Sigmoid colon (tissue), 7 donors: ENCODE measurements around the gene TRIM47. TPM values are rescaled to one million over a fixed set of nuclear protein-coding genes. Genes with fewer than 3 reads are reported as not detected.

Source experiments
- DNase-seq: peaks from one replicate; pipeline ENCODE4 v3.0.0-alpha.2; 2019
- H3K27ac ChIP-seq, 4 donors: fragments of 200-600 bp; sonication (generic); one replicate each; pipeline ENCODE4 v1.5.1; 2016 to 2019; ENCODE audit warnings: mild to moderate bottlenecking in 1 of 4
- H3K27me3 ChIP-seq, 3 donors: fragments of 200-600 bp; sonication (generic); one replicate each; pipeline ENCODE4 v1.5.1; 2019; ENCODE audit warnings: mild to moderate bottlenecking in 1 of 3
- H3K36me3 ChIP-seq, 4 donors: fragments of 200-600 bp; sonication (generic); one replicate each; pipeline ENCODE4 v1.5.1; 2016 to 2019
- H3K4me1 ChIP-seq, 4 donors: fragments of 200-600 bp; sonication (generic); one replicate each; pipeline ENCODE4 v1.5.1; 2017 to 2019
- H3K4me3 ChIP-seq, 4 donors: fragments of 200-600 bp; sonication (generic); one replicate each; pipeline ENCODE4 v1.5.1; 2017 to 2019; ENCODE audit warnings: mild to moderate bottlenecking in 2 of 4, moderate library complexity in 1 of 4
- H3K9me3 ChIP-seq, 4 donors: fragments of 200-600 bp in 3 of 4; sonication (generic) in 3 of 4; one replicate each; pipeline versions ENCODE4 v1.5.1 to v1.6.1; 2013 to 2019
- EP300 ChIP-seq, 4 donors: sonication (generic); formaldehyde crosslinking; IDR thresholded peaks; one replicate each; pipeline ENCODE4 v1.6.1; 2017; ENCODE audit warnings: antibody characterized with exemption in 4 of 4
- POLR2A ChIP-seq, 2 donors: fragments of 450-650 bp; IDR thresholded peaks; one replicate each; pipeline ENCODE4 v1.6.1; 2016; ENCODE audit warnings: antibody characterized with exemption in 2 of 2, mild to moderate bottlenecking in 2 of 2, moderate library complexity in 2 of 2
- POLR2AphosphoS5 ChIP-seq, 4 donors: sonication (generic); formaldehyde crosslinking; IDR thresholded peaks; one replicate each; pipeline ENCODE4 v1.6.1; 2017; ENCODE audit warnings: antibody characterized with exemption in 4 of 4
- WGBS, 2 donors: extraction: QIAGEN DNeasy Blood & Tissue Kit; methylation state at CpG; one replicate each; pipeline ENCODE4 v1.1.7; 2013; 5-methylcytosine and 5-hydroxymethylcytosine counted together
- intact Hi-C: fragments of 100-400 bp; cut with DNase I; formaldehyde crosslinking; loops from one replicate; pipeline ENCODE4 v1.15.1; 2023
- polyA plus RNA-seq, 3 donors: library from polyadenylated mRNA; stranded (reverse); fragments of 200-250 nt; gene quantifications; one replicate each; pipeline ENCODE4 v1.2.3, GENCODE V29; 2013
- total RNA-seq, 4 donors: library from RNA; depleted of rRNA; stranded (reverse); fragments of >200 nt; gene quantifications; one replicate each; pipeline ENCODE4 v1.1.0, GENCODE V29; 2016
- TF ChIP-seq, protein P1 (sequence below), 4 experiments: fragments of 450-650 bp in 3 of 4; fragments of 200-600 bp in 1 of 4; IDR thresholded peaks; one replicate each; pipeline ENCODE4 v1.5.1; 2016 to 2019; ENCODE audit warnings: antibody characterized with exemption in 4 of 4, mild to moderate bottlenecking in 3 of 4, moderate library complexity in 2 of 4
- donor health status: healthy with polysubstance abuse.
- donor health status: Bipolar disorder and iron deficiency.
- donor health status: healthy.

The TRIM47 gene
- total and polyA plus RNA-seq, 7 donors, result 27.8 to 41.0 (median 39.0) TPM

GRCh38 chr17:75847614-75848522 lies 30.5 kb downstream of the TRIM47 start:
- DNase-seq, result peak; percentile 60
- no peak overlapping the region for H3K4me3 ChIP-seq
- WGBS, 2 donors, result 88 to 91% methylated on average over 25 of the region's 25 CpGs
- H3K27ac ChIP-seq, result peak overlapping the region; percentile 34 to 100 (median 74)
- intact Hi-C loops, result no loop called here
- TF ChIP-seq POLR2A (IDR thresholded peaks at IDR 0.05) (no peak), POLR2AphosphoS5 (IDR thresholded peaks at IDR 0.05) (no peak), EP300 (IDR thresholded peaks at IDR 0.05) (no peak)
- TF ChIP-seq, protein P1, sequence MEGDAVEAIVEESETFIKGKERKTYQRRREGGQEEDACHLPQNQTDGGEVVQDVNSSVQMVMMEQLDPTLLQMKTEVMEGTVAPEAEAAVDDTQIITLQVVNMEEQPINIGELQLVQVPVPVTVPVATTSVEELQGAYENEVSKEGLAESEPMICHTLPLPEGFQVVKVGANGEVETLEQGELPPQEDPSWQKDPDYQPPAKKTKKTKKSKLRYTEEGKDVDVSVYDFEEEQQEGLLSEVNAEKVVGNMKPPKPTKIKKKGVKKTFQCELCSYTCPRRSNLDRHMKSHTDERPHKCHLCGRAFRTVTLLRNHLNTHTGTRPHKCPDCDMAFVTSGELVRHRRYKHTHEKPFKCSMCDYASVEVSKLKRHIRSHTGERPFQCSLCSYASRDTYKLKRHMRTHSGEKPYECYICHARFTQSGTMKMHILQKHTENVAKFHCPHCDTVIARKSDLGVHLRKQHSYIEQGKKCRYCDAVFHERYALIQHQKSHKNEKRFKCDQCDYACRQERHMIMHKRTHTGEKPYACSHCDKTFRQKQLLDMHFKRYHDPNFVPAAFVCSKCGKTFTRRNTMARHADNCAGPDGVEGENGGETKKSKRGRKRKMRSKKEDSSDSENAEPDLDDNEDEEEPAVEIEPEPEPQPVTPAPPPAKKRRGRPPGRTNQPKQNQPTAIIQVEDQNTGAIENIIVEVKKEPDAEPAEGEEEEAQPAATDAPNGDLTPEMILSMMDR (IDR thresholded peaks at IDR 0.05), result no peak
- H3K4me1 ChIP-seq, result peaks cover 0 to 74% (median 60%) of the 10 kb centered on the region in 4 donors
- H3K27me3 ChIP-seq, result no peaks in the 10 kb centered on the region
- no peaks in the 10 kb centered on the region for H3K9me3 ChIP-seq
- peaks cover 48 to 73% (median 55%) of the 10 kb centered on the region in 4 donors for H3K36me3 ChIP-seq

- intact Hi-C loops, result no loop called here
- peak; percentile 69 for DNase-seq
- no peak overlapping the region for H3K4me3 ChIP-seq
- WGBS, 2 donors, result 89 to 90% methylated on average over 34 of the region's 34 CpGs
- H3K27ac ChIP-seq, result peak overlapping the region; percentile 65 to 100 (median 84)
- no peaks in the 10 kb centered on the region for H3K9me3 ChIP-seq
- TF ChIP-seq, protein P1 (IDR thresholded peaks at IDR 0.05), result no peak
- TF ChIP-seq POLR2A (IDR thresholded peaks at IDR 0.05) (no peak), POLR2AphosphoS5 (IDR thresholded peaks at IDR 0.05) (no peak), EP300 (IDR thresholded peaks at IDR 0.05) (no peak)
- no peaks in the 10 kb centered on the region for H3K27me3 ChIP-seq
- H3K36me3 ChIP-seq, result peaks cover 48 to 66% (median 55%) of the 10 kb centered on the region in 4 donors
- peaks cover 0 to 65% (median 55%) of the 10 kb centered on the region in 4 donors for H3K4me1 ChIP-seq
Measured at GRCh38 chr17:75846692-75847613, 31.4 kb downstream of the TRIM47 start.

DNA sequence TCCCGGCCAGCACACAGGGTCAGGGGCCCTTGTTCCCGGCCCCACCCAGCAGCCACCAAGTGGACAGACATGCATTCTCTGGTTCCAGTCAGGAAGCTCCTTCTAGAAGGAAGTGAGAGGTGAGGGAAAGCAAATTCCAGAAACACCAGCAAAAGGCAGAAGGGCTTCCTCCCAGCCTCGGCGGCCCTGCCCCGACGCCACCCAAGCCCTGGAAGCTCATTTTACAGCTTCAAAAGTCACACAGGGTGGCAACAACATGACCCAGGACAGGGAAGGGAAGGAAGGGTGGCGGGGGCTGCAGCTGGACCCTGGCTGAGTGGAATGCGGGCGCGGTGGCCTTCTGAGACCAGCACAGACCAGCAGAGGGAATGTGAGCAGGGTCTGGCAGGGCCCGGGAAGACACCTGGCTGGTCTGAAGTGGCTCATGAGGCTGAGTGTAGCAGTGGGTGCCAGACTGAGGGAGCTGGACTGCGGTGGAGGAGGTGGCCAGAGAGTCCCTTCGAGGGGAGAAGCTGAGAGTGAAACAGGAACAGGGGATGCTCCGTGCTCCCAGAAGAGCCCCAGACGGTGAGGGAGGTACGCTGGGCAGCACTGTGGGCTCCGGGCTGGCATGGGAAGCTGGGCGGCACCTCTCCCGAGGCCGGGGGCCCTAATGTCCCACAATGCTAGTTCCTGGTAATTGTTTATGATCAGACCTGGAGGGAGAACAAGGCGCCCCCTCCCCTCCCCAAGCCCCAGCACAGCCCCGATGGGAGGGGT lies 32.3 kb downstream of the TRIM47 start:
- peaks cover 0 to 56% (median 46%) of the 10 kb centered on the region in 4 donors for H3K4me1 ChIP-seq
- H3K9me3 ChIP-seq, result no peaks in the 10 kb centered on the region
- peaks cover 48 to 58% (median 52%) of the 10 kb centered on the region in 4 donors for H3K36me3 ChIP-seq
- TF ChIP-seq POLR2A (IDR thresholded peaks at IDR 0.05) (no peak), EP300 (IDR thresholded peaks at IDR 0.05) (no peak), POLR2AphosphoS5 (IDR thresholded peaks at IDR 0.05) (no peak)
- TF ChIP-seq, protein P1 (IDR thresholded peaks at IDR 0.05), result no peak
- intact Hi-C loops, result no loop called here
- H3K27me3 ChIP-seq, result no peaks in the 10 kb centered on the region
- H3K27ac ChIP-seq, result peak overlapping the region; percentile 65 to 78 (median 72)
- WGBS, 2 donors, result 64 to 83% methylated on average over 22 of the region's 22 CpGs
- no peak overlapping the region for H3K4me3 ChIP-seq
- peak; percentile 64 for DNase-seq

- H3K27me3 ChIP-seq, result no peaks in the 10 kb centered on the region
- no peak overlapping the region for H3K4me3 ChIP-seq
- intact Hi-C loops, result no loop called here
- 12 to 32% methylated on average over 21 of the region's 21 CpGs for WGBS, 2 donors
- peaks cover 41 to 55% (median 44%) of the 10 kb centered on the region in 4 donors for H3K36me3 ChIP-seq
- H3K4me1 ChIP-seq, result peaks cover 0 to 50% (median 40%) of the 10 kb centered on the region in 4 donors
- DNase-seq, result peak; percentile 90
- H3K27ac ChIP-seq, result peak overlapping the region; percentile 65 to 78 (median 72)
- no peak for TF ChIP-seq POLR2A (IDR thresholded peaks at IDR 0.05)
- TF ChIP-seq, protein P1 (IDR thresholded peaks at IDR 0.05), result peak; percentile 37 to 89 (median 78)
- no peak for TF ChIP-seq EP300 (IDR thresholded peaks at IDR 0.05)
- peak in 3 of 4 donors; percentile 42 to 55 (median 54) for TF ChIP-seq POLR2AphosphoS5 (IDR thresholded peaks at IDR 0.05)
- H3K9me3 ChIP-seq, result no peaks in the 10 kb centered on the region
Measured at GRCh38 chr17:75845058-75845711, 33.2 kb downstream of the TRIM47 start.
